Measurements from ENCODE around the gene RIMBP2.
"Not testable (repeated sequence)": the region's sequence is repeated elsewhere in the genome, so short reads cannot be mapped to it uniquely, and the experiment has no call there.

The RIMBP2 gene

GRCh38 chr12:130706311-130706710 lies 9.8 kb downstream of the RIMBP2 start:
- DNase-seq (ENCODE audit: low read depth): no peak

GRCh38 chr12:130705178-130705822 lies 10.8 kb downstream of the RIMBP2 start:
- DNase-seq (ENCODE audit: low read depth): no peak

GRCh38 chr12:130704606-130705005 lies 11.5 kb downstream of the RIMBP2 start:
- no peak for DNase-seq (ENCODE audit: low read depth)

GRCh38 chr12:130703733-130704375 lies 12.2 kb downstream of the RIMBP2 start:
- no peak for DNase-seq (ENCODE audit: low read depth)

GRCh38 chr12:130702966-130703732 lies 12.9 kb downstream of the RIMBP2 start:
- no peak for DNase-seq (ENCODE audit: low read depth)

- no peak for DNase-seq (ENCODE audit: low read depth)
Measured at GRCh38 chr12:130701402-130701744, 14.7 kb downstream of the RIMBP2 start.

- DNase-seq (ENCODE audit: low read depth): no peak
Measured at GRCh38 chr12:130700492-130701401, 15.4 kb downstream of the RIMBP2 start.

GRCh38 chr12:130698106-130698505 lies 18.0 kb downstream of the RIMBP2 start:
- no peak for DNase-seq (ENCODE audit: low read depth)

GRCh38 chr12:130696379-130697100 lies 19.6 kb downstream of the RIMBP2 start:
- no peak for DNase-seq (ENCODE audit: low read depth)

GRCh38 chr12:130695061-130695460 lies 21.0 kb downstream of the RIMBP2 start:
- DNase-seq (ENCODE audit: low read depth): no peak

- DNase-seq (ENCODE audit: low read depth): no peak
Measured at GRCh38 chr12:130689408-130690405, 26.4 kb downstream of the RIMBP2 start.

- not testable (repeated sequence) for DNase-seq (ENCODE audit: low read depth)
Measured at GRCh38 chr12:130688999-130689398, 27.1 kb downstream of the RIMBP2 start.

- DNase-seq (ENCODE audit: low read depth): no peak
Measured at GRCh38 chr12:130687796-130688778, 28.0 kb downstream of the RIMBP2 start.

- no peak for DNase-seq (ENCODE audit: low read depth)
Measured at GRCh38 chr12:130687190-130687589, 28.9 kb downstream of the RIMBP2 start.

- no peak for DNase-seq (ENCODE audit: low read depth)
Measured at GRCh38 chr12:130686511-130686991, 29.5 kb downstream of the RIMBP2 start.

- no peak for DNase-seq (ENCODE audit: low read depth)
Measured at GRCh38 chr12:130685850-130686249, 30.2 kb downstream of the RIMBP2 start.

- DNase-seq (ENCODE audit: low read depth): no peak
Measured at GRCh38 chr12:130685250-130685787, 30.8 kb downstream of the RIMBP2 start.

GRCh38 chr12:130683811-130684210 lies 32.3 kb downstream of the RIMBP2 start:
- no peak for DNase-seq (ENCODE audit: low read depth)

GRCh38 chr12:130683080-130683479 lies 33.0 kb downstream of the RIMBP2 start:
- DNase-seq (ENCODE audit: low read depth): no peak
